CMK (cell line): ENCODE data around the gene BARX1.

Experiments used
- DNase-seq: peaks from one replicate; pipeline ENCODE4 v3.0.0-alpha.2; 2010; ENCODE audit warnings: low read depth

BARX1 gene

GRCh38 chr9:93917121-93917853 is 37.9 kb downstream of the BARX1 start:
- DNase-seq: no peak

GRCh38 chr9:93916358-93916757 is 38.8 kb downstream of the BARX1 start:
- no peak for DNase-seq

GRCh38 chr9:93911801-93912554 is 43.2 kb downstream of the BARX1 start:
- no peak for DNase-seq

GRCh38 chr9:93911136-93911745 is 43.9 kb downstream of the BARX1 start:
- DNase-seq: no peak

- no peak for DNase-seq
These were observed 44.6 kb downstream of the BARX1 start for GRCh38 chr9:93910598-93910997.

- DNase-seq: no peak
These were observed 45.0 kb downstream of the BARX1 start for GRCh38 chr9:93910196-93910595.

GRCh38 chr9:93909242-93909616 is 45.9 kb downstream of the BARX1 start:
- DNase-seq: no peak

GRCh38 chr9:93908591-93909241 is 46.4 kb downstream of the BARX1 start:
- DNase-seq: no peak

- DNase-seq: no peak
These were observed 47.5 kb downstream of the BARX1 start for GRCh38 chr9:93907551-93908199.

- DNase-seq: no peak
These were observed 48.8 kb downstream of the BARX1 start for GRCh38 chr9:93906195-93906880.

GRCh38 chr9:93905473-93906133 is 49.6 kb downstream of the BARX1 start:
- no peak for DNase-seq

- no peak for DNase-seq
These were observed 50.3 kb downstream of the BARX1 start for GRCh38 chr9:93904649-93905472.

GRCh38 chr9:93903886-93904648 is 51.1 kb downstream of the BARX1 start:
- DNase-seq: no peak

- DNase-seq: no peak
These were observed 52.1 kb downstream of the BARX1 start for GRCh38 chr9:93902780-93903655.

GRCh38 chr9:93902051-93902779 is 52.9 kb downstream of the BARX1 start:
- no peak for DNase-seq
